ENCODE results near the gene TICAM1. TPM values are rescaled to one million over a fixed set of nuclear protein-coding genes. Genes with fewer than 3 reads are reported as not detected.

The TICAM1 gene
- total and polyA plus RNA-seq, 2 of the 13 experiments (the other 11 are each of a cell fraction or from before 2014, with no cell fraction given): 0.33 to 0.95 TPM

GRCh38 chr19:4811328-4812131, 20.0 kb downstream of the TICAM1 start (continued):
- no peak for TF ChIP-seq FOXA1 (IDR thresholded peaks at IDR 0.05)
- TF ChIP-seq FOXA1 (CRISPR knock-in tag; IDR thresholded peaks at IDR 0.05): peak; percentile 17; the same call in 1 of the 2 replicates
- peak; percentile 59 for TF ChIP-seq ZNF687 (CRISPR knock-in tag; IDR thresholded peaks at IDR 0.05)
- peak; percentile 22; the same call in 1 of the 2 replicates for TF ChIP-seq FOXO1 (CRISPR knock-in tag; IDR thresholded peaks at IDR 0.05)
- TF ChIP-seq MLLT10 (CRISPR knock-in tag; IDR thresholded peaks at IDR 0.05): no peak
- peak; percentile 32; the same call in 1 of the 2 replicates for TF ChIP-seq KDM5B (CRISPR knock-in tag; IDR thresholded peaks at IDR 0.05; ENCODE audit: borderline replicate concordance)
- TF ChIP-seq ZNF713 (CRISPR knock-in tag; IDR thresholded peaks at IDR 0.05): 0 out of 2 replicates have a peak, but pooled peaks have one; percentile 13
- peak; percentile 61 for TF ChIP-seq YY1 (IDR thresholded peaks at IDR 0.05; ENCODE audit: insufficient read depth, insufficient replicate concordance, low read depth, low read length)
- TF ChIP-seq RXRB (CRISPR knock-in tag; IDR thresholded peaks at IDR 0.05; ENCODE audit: borderline replicate concordance): 0 out of 2 replicates have a peak, but pooled peaks have one; percentile 15
- TF ChIP-seq MXD4 (CRISPR knock-in tag; IDR thresholded peaks at IDR 0.05): 0 out of 2 replicates have a peak, but pooled peaks have one; percentile 33
- no peak for TF ChIP-seq CCAR2 (optimal IDR thresholded peaks at IDR 0.05; ENCODE audit: low read depth, low read length)
- peak; percentile 60; the same call in 1 of the 2 replicates for TF ChIP-seq PATZ1 (CRISPR knock-in tag; IDR thresholded peaks at IDR 0.05)
- TF ChIP-seq ELF1 (CRISPR knock-in tag; IDR thresholded peaks at IDR 0.05): no peak
- TF ChIP-seq SRSF4 (IDR thresholded peaks at IDR 0.05; ENCODE audit: low read depth, low read length, poor library complexity, severe bottlenecking): no peak
- TF ChIP-seq ADNP (CRISPR knock-in tag; IDR thresholded peaks at IDR 0.05): peak; percentile 94
- peak; percentile 36; the same call in 1 of the 2 replicates for TF ChIP-seq HDAC2 (CRISPR knock-in tag; IDR thresholded peaks at IDR 0.05)
- peak; percentile 98 for TF ChIP-seq ZMYM3 (CRISPR knock-in tag; IDR thresholded peaks at IDR 0.05)
- TF ChIP-seq ZBTB34 (CRISPR knock-in tag; IDR thresholded peaks at IDR 0.05): no peak
- TF ChIP-seq LCORL (IDR thresholded peaks at IDR 0.05): no peak
- TF ChIP-seq LCORL (CRISPR knock-in tag; IDR thresholded peaks at IDR 0.05): 0 out of 2 replicates have a peak, but pooled peaks have one; percentile 57
- peak in 1 of 2 experiments; percentile 38; a peak in 1 of 4 replicates for TF ChIP-seq NR2F1 (CRISPR knock-in tag; IDR thresholded peaks at IDR 0.05)
- peak; percentile 97 for TF ChIP-seq PCBP1 (IDR thresholded peaks at IDR 0.05; ENCODE audit: borderline replicate concordance, low read depth, low read length)

All from HepG2 (cell line).